ENCODE data around the gene GFER.

Gene GFER

DNA sequence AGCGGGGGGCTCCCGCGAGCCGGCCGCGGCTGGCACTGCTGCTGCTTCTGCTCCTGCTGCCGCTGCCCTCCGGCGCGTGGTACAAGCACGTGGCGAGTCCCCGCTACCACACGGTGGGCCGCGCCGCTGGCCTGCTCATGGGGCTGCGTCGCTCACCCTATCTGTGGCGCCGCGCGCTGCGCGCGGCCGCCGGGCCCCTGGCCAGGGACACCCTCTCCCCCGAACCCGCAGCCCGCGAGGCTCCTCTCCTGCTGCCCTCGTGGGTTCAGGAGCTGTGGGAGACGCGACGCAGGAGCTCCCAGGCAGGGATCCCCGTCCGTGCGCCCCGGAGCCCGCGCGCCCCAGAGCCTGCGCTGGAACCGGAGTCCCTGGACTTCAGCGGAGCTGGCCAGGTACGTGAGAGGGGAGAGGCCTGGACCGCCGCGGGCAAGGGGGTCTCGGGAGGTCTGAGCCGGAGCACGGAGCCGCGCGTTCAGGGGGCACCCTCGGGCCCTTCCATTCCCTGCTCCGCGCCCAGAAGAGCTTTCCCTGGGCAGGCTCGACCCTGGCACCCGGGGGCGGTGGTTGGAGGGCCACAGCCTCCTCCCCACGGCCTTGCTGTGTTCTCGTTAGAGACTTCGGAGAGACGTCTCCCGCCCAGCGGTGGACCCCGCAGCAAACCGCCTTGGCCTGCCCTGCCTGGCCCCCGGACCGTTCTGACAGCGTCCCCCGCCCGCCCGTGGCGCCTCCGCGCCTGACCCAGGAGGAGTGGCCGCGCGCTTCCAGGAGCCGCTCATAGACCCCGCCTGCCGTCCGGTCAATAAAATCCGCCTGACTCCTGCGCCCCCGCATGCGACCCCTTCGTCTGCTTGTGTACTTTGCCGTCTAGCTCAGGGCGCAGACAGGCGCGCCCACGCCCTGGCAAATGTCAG lies 36.2 kb downstream of the GFER start:
- no peak for ATAC-seq
- TF ChIP-seq ZNF70 (CRISPR knock-in tag; IDR thresholded peaks at IDR 0.05) = no peak
- no peak for TF ChIP-seq ZFP30 (CRISPR knock-in tag; IDR thresholded peaks at IDR 0.05)
- no peak for TF ChIP-seq RARB (CRISPR knock-in tag; IDR thresholded peaks at IDR 0.05)
- TF ChIP-seq GLIS3 (CRISPR knock-in tag; IDR thresholded peaks at IDR 0.05) = no peak
- TF ChIP-seq TSHZ2 (CRISPR knock-in tag; IDR thresholded peaks at IDR 0.05) = no peak
- no peak for TF ChIP-seq POU6F1 (CRISPR knock-in tag; IDR thresholded peaks at IDR 0.05; ENCODE audit: borderline replicate concordance, low read depth)
- no peak for TF ChIP-seq ESRRG (CRISPR knock-in tag; IDR thresholded peaks at IDR 0.05)
- no peak for TF ChIP-seq PATZ1 (CRISPR knock-in tag; IDR thresholded peaks at IDR 0.05; ENCODE audit: borderline replicate concordance)
- TF ChIP-seq ARNTL (CRISPR knock-in tag; IDR thresholded peaks at IDR 0.05; ENCODE audit: borderline replicate concordance, low read depth) = no peak
- TF ChIP-seq ZFP3 (CRISPR knock-in tag; IDR thresholded peaks at IDR 0.05) = no peak
- no peak for TF ChIP-seq ZC3H10 (CRISPR knock-in tag; IDR thresholded peaks at IDR 0.05)
- no peak for TF ChIP-seq TOX (CRISPR knock-in tag; IDR thresholded peaks at IDR 0.05; ENCODE audit: borderline replicate concordance)

GRCh38 chr16:2022723-2023091 lies 38.7 kb downstream of the GFER start:
- no peak for TF ChIP-seq SNAI2 (CRISPR knock-in tag; IDR thresholded peaks at IDR 0.05)
- no peak for TF ChIP-seq ZNF565 (CRISPR knock-in tag; conservative IDR thresholded peaks at IDR 0.05; ENCODE audit: low read depth)
- TF ChIP-seq PATZ1 (CRISPR knock-in tag; IDR thresholded peaks at IDR 0.05; ENCODE audit: borderline replicate concordance) = no peak
- TF ChIP-seq BACH2 (CRISPR knock-in tag; IDR thresholded peaks at IDR 0.05; ENCODE audit: borderline replicate concordance) = no peak
- TF ChIP-seq RARB (CRISPR knock-in tag; IDR thresholded peaks at IDR 0.05) = no peak
- TF ChIP-seq ZFP3 (CRISPR knock-in tag; IDR thresholded peaks at IDR 0.05) = no peak
- TF ChIP-seq ISL1 (CRISPR knock-in tag; IDR thresholded peaks at IDR 0.05) = no peak
- TF ChIP-seq ZNF8 (CRISPR knock-in tag; IDR thresholded peaks at IDR 0.05) = no peak
- no peak for TF ChIP-seq ZC3H10 (CRISPR knock-in tag; IDR thresholded peaks at IDR 0.05)
- TF ChIP-seq TSHZ2 (CRISPR knock-in tag; IDR thresholded peaks at IDR 0.05) = no peak
- no peak for TF ChIP-seq ARNTL (CRISPR knock-in tag; IDR thresholded peaks at IDR 0.05; ENCODE audit: borderline replicate concordance, low read depth)
- no peak for TF ChIP-seq ZFP30 (CRISPR knock-in tag; IDR thresholded peaks at IDR 0.05)
- TF ChIP-seq OSR1 (CRISPR knock-in tag; IDR thresholded peaks at IDR 0.05) = no peak
- no peak for TF ChIP-seq GLIS3 (CRISPR knock-in tag; IDR thresholded peaks at IDR 0.05)

More at GRCh38 chr16:2022723-2023091, 38.7 kb downstream of the GFER start:
- peak; percentile 81 for ATAC-seq

Measured in SK-N-SH treated with all-trans-retinoic acid at 6 μM for 48 hours (cell line).